ENCODE measurements around the gene SPCS1.
"Not testable (repeated sequence)": the region's sequence is repeated elsewhere in the genome, so short reads cannot be mapped to it uniquely, and the experiment has no call there.

Gene SPCS1

GRCh38 chr3:52694528-52695189 is 11.2 kb upstream of the SPCS1 start:
- no peak for DNase-seq (ENCODE audit: low spot score)

- DNase-seq (ENCODE audit: low spot score): no peak
Observed at GRCh38 chr3:52695798-52696671, 9.9 kb upstream of the SPCS1 start.

- DNase-seq (ENCODE audit: low spot score): no peak
Observed at GRCh38 chr3:52696830-52697631, 8.9 kb upstream of the SPCS1 start.

- DNase-seq (ENCODE audit: low spot score): no peak
Observed at GRCh38 chr3:52697632-52697965, 8.3 kb upstream of the SPCS1 start.

GRCh38 chr3:52703341-52703740 is 2.6 kb upstream of the SPCS1 start:
- no peak for DNase-seq (ENCODE audit: low spot score)

- DNase-seq (ENCODE audit: low spot score): peak; percentile 65
Observed at GRCh38 chr3:52704611-52705437, 1.1 kb upstream of the SPCS1 start.

- no peak for DNase-seq (ENCODE audit: low spot score)
Observed at GRCh38 chr3:52705438-52705687, 543 bp upstream of the SPCS1 start.

- DNase-seq (ENCODE audit: low spot score): no peak
Observed at GRCh38 chr3:52707585-52707984, 1.7 kb downstream of the SPCS1 start.

GRCh38 chr3:52710512-52710911 is 4.6 kb downstream of the SPCS1 start:
- no peak for DNase-seq (ENCODE audit: low spot score)

GRCh38 chr3:52712291-52713212 is 6.6 kb downstream of the SPCS1 start:
- DNase-seq (ENCODE audit: low spot score): no peak

GRCh38 chr3:52714335-52715302 is 8.7 kb downstream of the SPCS1 start:
- no peak for DNase-seq (ENCODE audit: low spot score)

DNA sequence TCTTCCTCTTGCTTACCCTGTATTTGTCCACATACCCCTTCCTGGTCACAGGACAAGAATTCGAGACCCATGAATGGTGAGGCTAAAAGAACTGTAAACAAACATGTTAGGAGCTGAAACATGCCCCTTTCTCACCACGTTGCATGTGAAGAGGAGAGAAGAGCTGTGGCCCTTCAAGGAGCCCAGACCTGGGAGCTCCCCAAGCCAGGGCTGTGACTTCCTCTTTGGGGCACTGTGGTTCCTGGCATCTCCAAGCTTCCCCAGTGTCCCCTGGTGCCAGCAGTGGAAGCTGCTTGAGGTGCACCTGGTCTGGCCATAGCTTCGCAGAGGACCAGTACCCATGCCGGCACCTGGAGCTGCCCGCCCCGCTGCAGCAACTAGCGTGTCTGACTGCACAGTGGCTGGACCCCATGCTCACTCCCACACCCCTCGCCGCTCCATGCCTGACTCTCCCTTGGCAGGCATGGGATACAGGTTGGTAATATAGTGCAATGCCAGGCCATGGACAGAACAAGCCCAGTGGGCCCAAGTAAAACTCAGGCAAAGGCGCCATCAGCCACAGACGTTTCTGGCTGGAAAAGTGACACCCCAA is 9.9 kb downstream of the SPCS1 start:
- DNase-seq (ENCODE audit: low spot score): no peak

GRCh38 chr3:52719618-52720017 is 13.7 kb downstream of the SPCS1 start:
- no peak for DNase-seq (ENCODE audit: low spot score)

DNA sequence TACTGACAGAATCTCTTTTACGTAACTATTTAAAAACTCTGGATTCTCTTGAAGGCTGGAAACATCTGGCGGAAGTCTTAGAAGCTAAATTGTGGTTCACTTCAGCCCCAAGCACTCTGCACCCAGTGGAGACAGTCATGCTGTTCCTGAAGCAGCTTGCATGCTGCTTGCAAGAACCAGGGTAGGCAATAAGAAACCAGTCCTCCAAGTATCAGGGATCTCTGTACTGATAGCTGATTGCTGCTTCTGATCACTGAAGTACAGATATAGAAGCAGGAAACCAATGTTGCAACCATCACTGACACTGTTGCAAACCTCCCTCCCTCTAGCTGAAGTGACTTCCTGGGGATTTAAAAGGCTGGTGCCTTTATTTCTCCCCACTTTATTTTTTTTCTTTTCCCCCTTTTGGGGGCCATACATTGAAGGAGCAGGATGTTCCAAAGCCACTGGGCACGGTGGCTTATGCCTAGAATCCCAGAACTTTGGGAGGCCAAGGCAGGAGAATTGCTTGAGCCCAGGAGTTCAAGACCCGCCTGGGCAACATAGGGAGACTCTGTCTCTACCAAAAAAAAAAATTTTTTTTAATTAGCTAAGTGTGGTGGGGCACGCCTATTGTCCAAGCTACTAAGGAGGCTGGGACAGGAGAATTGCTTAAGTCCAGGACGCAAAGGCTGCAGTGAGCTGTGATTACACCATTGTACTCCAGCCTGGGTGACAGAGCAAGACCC is 15.3 kb downstream of the SPCS1 start:
- DNase-seq (ENCODE audit: low spot score): no peak

GRCh38 chr3:52721730-52722008 is 15.8 kb downstream of the SPCS1 start:
- no peak for DNase-seq (ENCODE audit: low spot score)

GRCh38 chr3:52722491-52722890 is 16.6 kb downstream of the SPCS1 start:
- no peak for DNase-seq (ENCODE audit: low spot score)

GRCh38 chr3:52723935-52724334 is 18.0 kb downstream of the SPCS1 start:
- no peak for DNase-seq (ENCODE audit: low spot score)

DNA sequence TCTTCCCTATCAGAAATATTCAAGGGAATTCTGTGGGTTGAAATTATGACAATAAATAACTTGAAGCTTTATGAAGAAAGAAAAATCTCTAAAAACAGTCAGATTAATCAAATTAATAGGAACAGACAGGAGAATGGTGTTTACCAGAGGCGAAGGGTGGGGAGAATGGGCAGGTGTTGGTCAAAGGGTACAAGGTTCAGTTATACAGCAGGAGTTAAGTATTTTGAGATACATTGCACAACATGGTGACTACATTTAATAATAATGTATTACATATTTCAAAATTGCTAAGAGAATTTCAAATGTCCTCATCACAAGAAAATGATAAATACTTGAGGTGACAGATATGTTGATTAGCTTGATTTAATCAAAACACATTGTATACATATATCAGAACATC is 18.6 kb downstream of the SPCS1 start:
- DNase-seq (ENCODE audit: low spot score): no peak

DNA sequence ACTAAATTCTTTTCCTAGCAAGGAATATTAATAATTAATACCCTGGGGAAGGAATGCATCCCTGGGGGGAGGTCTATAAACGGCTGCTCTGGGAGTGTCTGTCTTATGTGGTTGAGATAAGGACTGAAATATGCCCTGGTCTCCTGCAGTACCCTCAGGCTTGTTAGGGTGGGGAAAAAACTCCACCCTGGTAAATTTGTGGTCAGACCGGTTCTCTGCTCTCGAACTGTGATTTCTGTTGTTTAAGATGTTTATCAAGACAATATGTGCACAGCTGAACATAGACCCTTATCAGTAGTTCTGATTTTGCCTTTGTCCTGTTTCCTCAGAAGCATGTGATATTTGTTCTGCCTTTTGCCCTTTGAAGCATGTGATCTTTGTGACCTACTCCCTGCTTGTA is 22.8 kb downstream of the SPCS1 start:
- DNase-seq (ENCODE audit: low spot score): not testable (repeated sequence)

Data from AG08396 (cell line).